ENCODE data around the gene COPS9.

Gene COPS9

GRCh38 chr2:240165034-240165433 is 28.9 kb upstream of the COPS9 start:
- H3K4me3 ChIP-seq (ENCODE audit: low read length): no peak overlapping the region
- H3K27me3 ChIP-seq (ENCODE audit: insufficient read depth, low read length): no peaks in the 10 kb centered on the region; the same call in 1 of the 2 replicates
- no peak overlapping the region for H3K9ac ChIP-seq (ENCODE audit: low read depth, low read length)
- H3K27ac ChIP-seq (ENCODE audit: low read depth, low read length): no peak overlapping the region
- no peaks in the 10 kb centered on the region for H3K4me1 ChIP-seq (ENCODE audit: insufficient read depth, low read length)
- 89% methylated on average over 10 of the region's 10 CpGs for WGBS
- no peaks in the 10 kb centered on the region for H3K9me3 ChIP-seq (ENCODE audit: insufficient read depth, low read depth, low read length)
- no peaks in the 10 kb centered on the region for H3K36me3 ChIP-seq (ENCODE audit: insufficient read depth, low read length)

GRCh38 chr2:240164586-240164985 is 28.5 kb upstream of the COPS9 start:
- Histone ChIP-seq H3K27me3 (ENCODE audit: insufficient read depth, low read length) (no peaks in the 10 kb centered on the region; the same call in 1 of the 2 replicates), H3K4me3 (ENCODE audit: low read length) (no peak overlapping the region), H3K36me3 (ENCODE audit: insufficient read depth, low read length) (no peaks in the 10 kb centered on the region), H3K4me1 (ENCODE audit: insufficient read depth, low read length) (no peaks in the 10 kb centered on the region), H3K9ac (ENCODE audit: low read depth, low read length) (no peak overlapping the region), H3K27ac (ENCODE audit: low read depth, low read length) (no peak overlapping the region), H3K9me3 (ENCODE audit: insufficient read depth, low read depth, low read length) (no peaks in the 10 kb centered on the region)
- 91% methylated on average over 5 of the region's 5 CpGs for WGBS

GRCh38 chr2:240163844-240164574 is 27.9 kb upstream of the COPS9 start:
- no peaks in the 10 kb centered on the region for H3K9me3 ChIP-seq (ENCODE audit: insufficient read depth, low read depth, low read length)
- WGBS: 92% methylated on average over 4 of the region's 4 CpGs
- no peak overlapping the region for H3K27ac ChIP-seq (ENCODE audit: low read depth, low read length)
- H3K4me3 ChIP-seq (ENCODE audit: low read length): no peak overlapping the region
- H3K4me1 ChIP-seq (ENCODE audit: insufficient read depth, low read length): no peaks in the 10 kb centered on the region
- H3K36me3 ChIP-seq (ENCODE audit: insufficient read depth, low read length): no peaks in the 10 kb centered on the region
- H3K9ac ChIP-seq (ENCODE audit: low read depth, low read length): no peak overlapping the region
- no peaks in the 10 kb centered on the region; the same call in 1 of the 2 replicates for H3K27me3 ChIP-seq (ENCODE audit: insufficient read depth, low read length)

DNA sequence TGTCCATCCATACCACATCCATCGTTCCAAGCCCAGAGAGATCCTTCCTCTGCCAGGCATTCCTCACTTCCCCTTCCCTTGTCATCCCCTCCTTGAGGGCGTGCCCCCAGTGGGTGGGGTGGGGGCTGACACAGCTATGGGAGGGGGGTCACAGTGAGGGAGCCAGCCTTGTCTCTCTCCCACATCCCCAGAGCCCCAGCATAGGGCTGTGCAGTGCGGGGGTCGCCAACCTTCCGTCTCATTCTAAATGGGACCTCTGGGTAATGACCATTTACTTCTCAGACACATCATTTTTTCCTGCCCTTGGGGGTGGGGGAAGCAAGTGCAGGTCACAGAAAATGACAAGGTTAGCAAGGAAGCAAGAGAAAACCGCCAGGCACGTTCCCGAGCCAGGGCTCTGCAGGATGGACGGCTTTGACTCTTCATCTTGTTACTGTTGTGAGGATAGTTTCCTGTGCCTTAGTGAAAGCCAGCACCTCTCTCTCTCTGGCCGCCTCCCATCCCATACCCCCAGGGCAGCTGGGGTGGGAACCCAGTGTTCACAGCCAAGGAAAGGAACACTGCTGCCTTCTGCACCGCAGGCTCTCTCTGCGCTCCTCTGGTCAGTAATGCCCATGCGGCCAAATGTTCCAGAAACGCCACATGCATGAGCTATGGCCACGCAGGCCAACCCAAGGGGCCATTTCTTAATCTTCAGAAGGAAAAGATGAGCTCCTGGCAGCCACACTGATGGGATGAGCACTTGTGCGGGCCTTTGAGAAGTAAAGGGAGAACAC is 27.0 kb upstream of the COPS9 start:
- Histone ChIP-seq H3K4me3 (ENCODE audit: low read length) (no peak overlapping the region), H3K4me1 (ENCODE audit: insufficient read depth, low read length) (no peaks in the 10 kb centered on the region), H3K27me3 (ENCODE audit: insufficient read depth, low read length) (no peaks in the 10 kb centered on the region; the same call in 1 of the 2 replicates), H3K36me3 (ENCODE audit: insufficient read depth, low read length) (no peaks in the 10 kb centered on the region), H3K27ac (ENCODE audit: low read depth, low read length) (no peak overlapping the region), H3K9me3 (ENCODE audit: insufficient read depth, low read depth, low read length) (no peaks in the 10 kb centered on the region), H3K9ac (ENCODE audit: low read depth, low read length) (no peak overlapping the region)
- 93% methylated on average over 15 of the region's 16 CpGs for WGBS

GRCh38 chr2:240162531-240162930 is 26.4 kb upstream of the COPS9 start:
- Histone ChIP-seq H3K9me3 (ENCODE audit: insufficient read depth, low read depth, low read length) (no peaks in the 10 kb centered on the region), H3K27ac (ENCODE audit: low read depth, low read length) (no peak overlapping the region)
- 92% methylated on average over 6 of the region's 6 CpGs for WGBS

DNA sequence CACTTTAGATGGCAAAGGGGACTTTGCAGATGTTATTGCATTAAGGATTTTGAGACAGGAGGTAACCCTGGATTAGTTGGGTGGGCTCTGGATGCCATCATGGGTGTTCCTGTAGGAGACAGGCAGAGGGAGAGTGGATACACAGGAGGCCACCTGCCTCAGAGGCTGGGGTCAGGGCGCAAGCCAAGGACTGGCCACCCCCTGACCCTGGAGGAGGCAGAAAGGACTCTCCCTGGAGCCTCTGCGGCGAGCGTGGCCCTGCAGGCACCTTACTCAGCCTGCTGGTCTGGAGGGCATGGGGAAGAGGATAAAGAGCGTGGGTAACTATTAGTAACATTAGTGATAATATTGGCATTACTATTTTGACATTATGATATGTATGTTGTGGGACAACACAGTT is 25.9 kb upstream of the COPS9 start:
- no peaks in the 10 kb centered on the region for H3K4me1 ChIP-seq (ENCODE audit: insufficient read depth, low read length)
- H3K27ac ChIP-seq (ENCODE audit: low read depth, low read length): no peak overlapping the region
- 82% methylated on average over 4 of the region's 5 CpGs for WGBS
- H3K36me3 ChIP-seq (ENCODE audit: insufficient read depth, low read length): no peaks in the 10 kb centered on the region
- no peak overlapping the region for H3K9ac ChIP-seq (ENCODE audit: low read depth, low read length)
- H3K4me3 ChIP-seq (ENCODE audit: low read length): no peak overlapping the region
- H3K27me3 ChIP-seq (ENCODE audit: insufficient read depth, low read length): no peaks in the 10 kb centered on the region; the same call in 1 of the 2 replicates
- no peaks in the 10 kb centered on the region for H3K9me3 ChIP-seq (ENCODE audit: insufficient read depth, low read depth, low read length)

More at GRCh38 chr2:240162531-240162930, 26.4 kb upstream of the COPS9 start:
- Histone ChIP-seq H3K9ac (ENCODE audit: low read depth, low read length) (no peak overlapping the region), H3K36me3 (ENCODE audit: insufficient read depth, low read length) (no peaks in the 10 kb centered on the region), H3K27me3 (ENCODE audit: insufficient read depth, low read length) (no peaks in the 10 kb centered on the region; the same call in 1 of the 2 replicates), H3K4me1 (ENCODE audit: insufficient read depth, low read length) (no peaks in the 10 kb centered on the region), H3K4me3 (ENCODE audit: low read length) (no peak overlapping the region)

- Histone ChIP-seq H3K4me1 (ENCODE audit: insufficient read depth, low read length) (no peaks in the 10 kb centered on the region), H3K36me3 (ENCODE audit: insufficient read depth, low read length) (no peaks in the 10 kb centered on the region), H3K9ac (ENCODE audit: low read depth, low read length) (no peak overlapping the region), H3K27ac (ENCODE audit: low read depth, low read length) (no peak overlapping the region), H3K27me3 (ENCODE audit: insufficient read depth, low read length) (no peaks in the 10 kb centered on the region; the same call in 1 of the 2 replicates), H3K9me3 (ENCODE audit: insufficient read depth, low read depth, low read length) (no peaks in the 10 kb centered on the region), H3K4me3 (ENCODE audit: low read length) (no peak overlapping the region)
- WGBS: 93% methylated on average over 21 of the region's 21 CpGs
These were observed 25.1 kb upstream of the COPS9 start for GRCh38 chr2:240161087-240161750.

GRCh38 chr2:240160291-240161086 is 24.4 kb upstream of the COPS9 start:
- Histone ChIP-seq H3K9me3 (ENCODE audit: insufficient read depth, low read depth, low read length) (no peaks in the 10 kb centered on the region), H3K27me3 (ENCODE audit: insufficient read depth, low read length) (no peaks in the 10 kb centered on the region; the same call in 1 of the 2 replicates)
- 94% methylated on average over 18 of the region's 18 CpGs for WGBS

DNA sequence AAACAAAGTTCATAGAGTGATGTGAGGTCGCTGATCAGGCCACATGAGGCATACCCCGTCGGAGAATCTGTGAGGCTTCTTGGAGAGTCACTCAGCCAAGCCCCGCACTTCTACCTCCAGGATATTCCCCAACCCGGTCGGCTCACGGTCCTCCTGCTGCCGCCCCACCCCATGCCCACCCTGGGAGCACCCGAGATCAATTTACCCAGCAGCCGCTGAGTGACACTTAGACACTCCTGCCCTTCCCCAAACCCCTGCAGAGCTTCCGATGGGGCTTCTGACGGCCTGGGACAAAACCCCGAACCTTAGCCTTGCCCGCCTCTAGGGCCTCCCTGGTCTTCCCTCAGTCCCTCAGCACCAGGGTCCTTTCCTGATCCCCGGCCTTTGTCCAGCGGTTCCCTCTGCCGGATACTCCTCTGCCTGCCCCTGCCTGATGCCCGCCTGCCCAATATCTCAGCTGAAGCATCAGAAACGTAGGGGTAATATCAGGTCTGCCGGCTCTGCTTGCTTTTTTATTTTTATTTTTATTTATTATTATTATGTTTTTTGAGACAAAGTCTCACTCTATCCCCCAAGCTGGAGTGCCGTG is 23.2 kb upstream of the COPS9 start:
- Histone ChIP-seq H3K36me3 (ENCODE audit: insufficient read depth, low read length) (no peaks in the 10 kb centered on the region), H3K27ac (ENCODE audit: low read depth, low read length) (no peak overlapping the region), H3K4me3 (ENCODE audit: low read length) (no peak overlapping the region), H3K9ac (ENCODE audit: low read depth, low read length) (no peak overlapping the region), H3K9me3 (ENCODE audit: insufficient read depth, low read depth, low read length) (no peaks in the 10 kb centered on the region), H3K27me3 (ENCODE audit: insufficient read depth, low read length) (no peaks in the 10 kb centered on the region; the same call in 1 of the 2 replicates), H3K4me1 (ENCODE audit: insufficient read depth, low read length) (no peaks in the 10 kb centered on the region; the same call in 1 of the 2 replicates)
- 83% methylated on average over 20 of the region's 21 CpGs for WGBS

More at GRCh38 chr2:240160291-240161086, 24.4 kb upstream of the COPS9 start:
- no peaks in the 10 kb centered on the region for H3K4me1 ChIP-seq (ENCODE audit: insufficient read depth, low read length)
- H3K27ac ChIP-seq (ENCODE audit: low read depth, low read length): no peak overlapping the region
- H3K4me3 ChIP-seq (ENCODE audit: low read length): no peak overlapping the region
- no peaks in the 10 kb centered on the region for H3K36me3 ChIP-seq (ENCODE audit: insufficient read depth, low read length)
- no peak overlapping the region for H3K9ac ChIP-seq (ENCODE audit: low read depth, low read length)

- Histone ChIP-seq H3K27me3 (ENCODE audit: insufficient read depth, low read length) (no peaks in the 10 kb centered on the region), H3K27ac (ENCODE audit: low read depth, low read length) (no peak overlapping the region), H3K36me3 (ENCODE audit: insufficient read depth, low read length) (no peaks in the 10 kb centered on the region), H3K4me1 (ENCODE audit: insufficient read depth, low read length) (no peaks in the 10 kb centered on the region; the same call in 1 of the 2 replicates), H3K9ac (ENCODE audit: low read depth, low read length) (no peak overlapping the region), H3K4me3 (ENCODE audit: low read length) (no peak overlapping the region), H3K9me3 (ENCODE audit: insufficient read depth, low read depth, low read length) (no peaks in the 10 kb centered on the region)
- 94% methylated on average over 5 of the region's 5 CpGs for WGBS
These were observed 21.0 kb upstream of the COPS9 start for GRCh38 chr2:240157147-240157470.

Data from HUES64 (cell line).